ENCODE results near the gene FREM2. TPM values are rescaled to one million over a fixed set of nuclear protein-coding genes. Genes with fewer than 3 reads are reported as not detected.

Gene FREM2
- total RNA-seq, 1 donor from 2014 or later, result 14.5 TPM

GRCh38 chr13:38900188-38900587, 213.3 kb downstream of the FREM2 start:
- no peak for TF ChIP-seq CTCF (IDR thresholded peaks at IDR 0.05)
- H3K36me3 ChIP-seq, result no peaks in the 10 kb centered on the region
- ATAC-seq, result no peak
- intact Hi-C loops (cut with DNase I), result no loop called here
- H3K27me3 ChIP-seq (ENCODE audit: low read depth), result no peaks in the 10 kb centered on the region
- H3K9me3 ChIP-seq, result no peaks in the 10 kb centered on the region
- no peaks in the 10 kb centered on the region for H3K4me1 ChIP-seq
- no peak for DNase-seq
- no peak overlapping the region for H3K4me3 ChIP-seq
- no peak overlapping the region for H3K27ac ChIP-seq

DNA sequence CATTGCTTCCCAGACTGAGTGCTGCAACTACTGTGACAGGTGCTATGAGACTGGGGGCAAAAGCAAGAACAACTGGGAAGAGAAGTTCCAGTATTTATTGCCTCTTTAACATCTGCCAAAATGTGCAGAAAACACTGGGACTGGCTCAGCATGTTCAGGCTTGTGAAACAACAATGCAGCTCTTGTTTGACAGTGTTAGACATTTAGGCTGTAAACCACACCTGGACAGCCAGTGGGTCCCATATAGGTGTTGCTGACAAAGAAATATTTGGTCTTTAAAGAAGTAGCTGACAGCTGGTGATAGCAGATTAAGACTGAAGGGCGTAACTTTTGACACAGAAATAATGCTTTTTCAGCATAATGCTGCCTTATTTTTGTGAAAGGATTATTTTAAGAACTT, 215.7 kb downstream of the FREM2 start:
- Histone ChIP-seq H3K9me3 (no peaks in the 10 kb centered on the region), H3K4me3 (no peak overlapping the region), H3K36me3 (no peaks in the 10 kb centered on the region), H3K4me1 (no peaks in the 10 kb centered on the region), H3K27me3 (ENCODE audit: low read depth) (no peaks in the 10 kb centered on the region), H3K27ac (no peak overlapping the region)
- ATAC-seq, result no peak
- intact Hi-C loops (cut with DNase I), result no loop called here
- no peak for TF ChIP-seq CTCF (IDR thresholded peaks at IDR 0.05)
- no peak for DNase-seq

- no peak for ATAC-seq
- Histone ChIP-seq H3K36me3 (no peaks in the 10 kb centered on the region), H3K4me3 (no peak overlapping the region), H3K4me1 (no peaks in the 10 kb centered on the region), H3K27me3 (ENCODE audit: low read depth) (no peaks in the 10 kb centered on the region), H3K9me3 (no peaks in the 10 kb centered on the region), H3K27ac (no peak overlapping the region)
- DNase-seq, result no peak
- intact Hi-C loops (cut with DNase I), result no loop called here
- no peak for TF ChIP-seq CTCF (IDR thresholded peaks at IDR 0.05)
Observed at GRCh38 chr13:38905081-38905480, 218.2 kb downstream of the FREM2 start.

- Histone ChIP-seq H3K27me3 (ENCODE audit: low read depth) (no peaks in the 10 kb centered on the region), H3K36me3 (no peaks in the 10 kb centered on the region), H3K4me3 (no peak overlapping the region), H3K9me3 (no peaks in the 10 kb centered on the region), H3K4me1 (no peaks in the 10 kb centered on the region), H3K27ac (no peak overlapping the region)
- intact Hi-C loops (cut with DNase I), result no loop called here
- ATAC-seq (no peak), DNase-seq (no peak)
- no peak for TF ChIP-seq CTCF (IDR thresholded peaks at IDR 0.05)
Observed at GRCh38 chr13:38905861-38906260, 219.0 kb downstream of the FREM2 start.

- no peaks in the 10 kb centered on the region for H3K4me1 ChIP-seq
- H3K27me3 ChIP-seq (ENCODE audit: low read depth), result no peaks in the 10 kb centered on the region
- intact Hi-C loops (cut with DNase I), result no loop called here
- H3K9me3 ChIP-seq, result no peaks in the 10 kb centered on the region
- ATAC-seq, result no peak
- TF ChIP-seq CTCF (IDR thresholded peaks at IDR 0.05), result no peak
- H3K36me3 ChIP-seq, result no peaks in the 10 kb centered on the region
- H3K27ac ChIP-seq, result no peak overlapping the region
- DNase-seq, result no peak
- H3K4me3 ChIP-seq, result no peak overlapping the region
Observed at GRCh38 chr13:38908574-38908973, 221.7 kb downstream of the FREM2 start.

GRCh38 chr13:38914070-38914469, 227.2 kb downstream of the FREM2 start:
- no peak for TF ChIP-seq CTCF (IDR thresholded peaks at IDR 0.05)
- H3K27me3 ChIP-seq (ENCODE audit: low read depth), result peaks cover 3% of the 10 kb centered on the region
- no peak overlapping the region for H3K4me3 ChIP-seq
- DNase-seq (no peak), ATAC-seq (no peak)
- H3K4me1 ChIP-seq, result no peaks in the 10 kb centered on the region
- intact Hi-C loops (cut with DNase I), result no loop called here
- H3K36me3 ChIP-seq, result no peaks in the 10 kb centered on the region
- no peak overlapping the region for H3K27ac ChIP-seq
- no peaks in the 10 kb centered on the region for H3K9me3 ChIP-seq
